Measurements from ENCODE around the gene SLC25A12.
"Not testable (repeated sequence)": the region's sequence is repeated elsewhere in the genome, so short reads cannot be mapped to it uniquely, and the experiment has no call there.

SLC25A12 gene

GRCh38 chr2:171791361-171791760 is 102.7 kb downstream of the SLC25A12 start:
- no peak overlapping the region for H3K4me3 ChIP-seq (ENCODE audit: insufficient read length, low read depth)
- peaks cover 2% of the 10 kb centered on the region for H3K4me1 ChIP-seq (ENCODE audit: insufficient read depth, insufficient read length)
- H3K9ac ChIP-seq (ENCODE audit: insufficient read length, low read depth): no peak overlapping the region
- DNase-seq (ENCODE audit: low read depth, low spot score): no peak
- TF ChIP-seq ZNF274 (IDR thresholded peaks at IDR 0.05; ENCODE audit: low read depth, low read length): no peak
- TF ChIP-seq YY1 (IDR thresholded peaks at IDR 0.05; ENCODE audit: insufficient read depth, insufficient read length): no peak
- no peak for TF ChIP-seq SUZ12 (IDR thresholded peaks at IDR 0.05; ENCODE audit: extremely low read depth, insufficient read depth, insufficient read length)
- H3K27me3 ChIP-seq (ENCODE audit: insufficient read depth, insufficient read length): no peaks in the 10 kb centered on the region
- H3K36me3 ChIP-seq (ENCODE audit: insufficient read depth, insufficient read length, low read length): peaks cover 3% of the 10 kb centered on the region
- no peaks in the 10 kb centered on the region for H3K9me3 ChIP-seq (ENCODE audit: insufficient read depth, low read length)

GRCh38 chr2:171789956-171790355 is 104.1 kb downstream of the SLC25A12 start:
- Histone ChIP-seq H3K9ac (ENCODE audit: insufficient read length, low read depth) (no peak overlapping the region), H3K36me3 (ENCODE audit: insufficient read depth, insufficient read length, low read length) (peaks cover 9% of the 10 kb centered on the region), H3K4me3 (ENCODE audit: insufficient read length, low read depth) (no peak overlapping the region), H3K9me3 (ENCODE audit: insufficient read depth, low read length) (no peaks in the 10 kb centered on the region), H3K27me3 (ENCODE audit: insufficient read depth, insufficient read length) (no peaks in the 10 kb centered on the region), H3K4me1 (ENCODE audit: insufficient read depth, insufficient read length) (peaks cover 2% of the 10 kb centered on the region)
- TF ChIP-seq YY1 (IDR thresholded peaks at IDR 0.05; ENCODE audit: insufficient read depth, insufficient read length): no peak
- TF ChIP-seq SUZ12 (IDR thresholded peaks at IDR 0.05; ENCODE audit: extremely low read depth, insufficient read depth, insufficient read length): no peak
- no peak for TF ChIP-seq ZNF274 (IDR thresholded peaks at IDR 0.05; ENCODE audit: low read depth, low read length)
- no peak for DNase-seq (ENCODE audit: low read depth, low spot score)

- Histone ChIP-seq H3K36me3 (ENCODE audit: insufficient read depth, insufficient read length, low read length) (peaks cover 13% of the 10 kb centered on the region), H3K9me3 (ENCODE audit: insufficient read depth, low read length) (no peaks in the 10 kb centered on the region), H3K4me1 (ENCODE audit: insufficient read depth, insufficient read length) (peaks cover 2% of the 10 kb centered on the region), H3K4me3 (ENCODE audit: insufficient read length, low read depth) (no peak overlapping the region), H3K27me3 (ENCODE audit: insufficient read depth, insufficient read length) (no peaks in the 10 kb centered on the region), H3K9ac (ENCODE audit: insufficient read length, low read depth) (no peak overlapping the region)
- DNase-seq (ENCODE audit: low read depth, low spot score): no peak
- TF ChIP-seq YY1 (IDR thresholded peaks at IDR 0.05; ENCODE audit: insufficient read depth, insufficient read length) (no peak), ZNF274 (IDR thresholded peaks at IDR 0.05; ENCODE audit: low read depth, low read length) (no peak), SUZ12 (IDR thresholded peaks at IDR 0.05; ENCODE audit: extremely low read depth, insufficient read depth, insufficient read length) (no peak)
Measured at GRCh38 chr2:171788316-171788993, 105.6 kb downstream of the SLC25A12 start.

- H3K4me3 ChIP-seq (ENCODE audit: insufficient read length, low read depth): no peak overlapping the region
- H3K4me1 ChIP-seq (ENCODE audit: insufficient read depth, insufficient read length): peaks cover 2% of the 10 kb centered on the region
- H3K9ac ChIP-seq (ENCODE audit: insufficient read length, low read depth): no peak overlapping the region
- peaks cover 13% of the 10 kb centered on the region for H3K36me3 ChIP-seq (ENCODE audit: insufficient read depth, insufficient read length, low read length)
- TF ChIP-seq YY1 (IDR thresholded peaks at IDR 0.05; ENCODE audit: insufficient read depth, insufficient read length) (no peak), ZNF274 (IDR thresholded peaks at IDR 0.05; ENCODE audit: low read depth, low read length) (no peak), SUZ12 (IDR thresholded peaks at IDR 0.05; ENCODE audit: extremely low read depth, insufficient read depth, insufficient read length) (no peak)
- no peaks in the 10 kb centered on the region for H3K9me3 ChIP-seq (ENCODE audit: insufficient read depth, low read length)
- no peak for DNase-seq (ENCODE audit: low read depth, low spot score)
- H3K27me3 ChIP-seq (ENCODE audit: insufficient read depth, insufficient read length): no peaks in the 10 kb centered on the region
Measured at GRCh38 chr2:171787333-171788072, 106.5 kb downstream of the SLC25A12 start.

- Histone ChIP-seq H3K36me3 (ENCODE audit: insufficient read depth, insufficient read length, low read length) (peaks cover 13% of the 10 kb centered on the region), H3K9me3 (ENCODE audit: insufficient read depth, low read length) (no peaks in the 10 kb centered on the region), H3K4me3 (ENCODE audit: insufficient read length, low read depth) (no peak overlapping the region), H3K4me1 (ENCODE audit: insufficient read depth, insufficient read length) (no peaks in the 10 kb centered on the region), H3K9ac (ENCODE audit: insufficient read length, low read depth) (no peak overlapping the region), H3K27me3 (ENCODE audit: insufficient read depth, insufficient read length) (no peaks in the 10 kb centered on the region)
- no peak for TF ChIP-seq ZNF274 (IDR thresholded peaks at IDR 0.05; ENCODE audit: low read depth, low read length)
- TF ChIP-seq SUZ12 (IDR thresholded peaks at IDR 0.05; ENCODE audit: extremely low read depth, insufficient read depth, insufficient read length): no peak
- TF ChIP-seq YY1 (IDR thresholded peaks at IDR 0.05; ENCODE audit: insufficient read depth, insufficient read length): no peak
- DNase-seq (ENCODE audit: low read depth, low spot score): no peak
Measured at GRCh38 chr2:171785450-171785849, 108.6 kb downstream of the SLC25A12 start.

GRCh38 chr2:171778515-171778914 is 115.5 kb downstream of the SLC25A12 start:
- Histone ChIP-seq H3K36me3 (ENCODE audit: insufficient read depth, insufficient read length, low read length) (no peaks in the 10 kb centered on the region), H3K4me1 (ENCODE audit: insufficient read depth, insufficient read length) (no peaks in the 10 kb centered on the region), H3K4me3 (ENCODE audit: insufficient read length, low read depth) (no peak overlapping the region), H3K27me3 (ENCODE audit: insufficient read depth, insufficient read length) (no peaks in the 10 kb centered on the region), H3K9me3 (ENCODE audit: insufficient read depth, low read length) (peaks cover 29% of the 10 kb centered on the region), H3K9ac (ENCODE audit: insufficient read length, low read depth) (no peak overlapping the region)
- DNase-seq (ENCODE audit: low read depth, low spot score): no peak
- TF ChIP-seq SUZ12 (IDR thresholded peaks at IDR 0.05; ENCODE audit: extremely low read depth, insufficient read depth, insufficient read length) (no peak), YY1 (IDR thresholded peaks at IDR 0.05; ENCODE audit: insufficient read depth, insufficient read length) (no peak), ZNF274 (IDR thresholded peaks at IDR 0.05; ENCODE audit: low read depth, low read length) (no peak)

GRCh38 chr2:171774581-171774980 is 119.5 kb downstream of the SLC25A12 start:
- not testable (repeated sequence) for DNase-seq (ENCODE audit: low read depth, low spot score); H3K36me3 ChIP-seq (ENCODE audit: insufficient read depth, insufficient read length, low read length); H3K4me1 ChIP-seq (ENCODE audit: insufficient read depth, insufficient read length); H3K9ac ChIP-seq (ENCODE audit: insufficient read length, low read depth); H3K4me3 ChIP-seq (ENCODE audit: insufficient read length, low read depth); H3K27me3 ChIP-seq (ENCODE audit: insufficient read depth, insufficient read length)
- peaks cover 49% of the 10 kb centered on the region for H3K9me3 ChIP-seq (ENCODE audit: insufficient read depth, low read length)
